WTC11 (cell line): Measurements from ENCODE around the gene ZNF431. TPM values are rescaled to one million over a fixed set of nuclear protein-coding genes. Genes with fewer than 3 reads are reported as not detected.

Source experiments
- ATAC-seq: fragments of 200-7000 bp; cut with Tn5 transposase; 2 replicates; pipeline ENCODE4 v1.10.0; 2021; ENCODE audit warnings: mild to moderate bottlenecking, moderate library complexity
- CTCF ChIA-PET: fragments of 300-600 bp; sonication (Branson Sonifier 250); formaldehyde crosslinking; loops from one replicate; lab custom pipeline; 2021; ENCODE audit warnings: antibody characterized with exemption; lab: Charles Lee
- POLR2A ChIA-PET: fragments of 350-600 bp; sonication (Branson Sonifier 250); formaldehyde crosslinking; loops from one replicate; lab custom pipeline; 2021; ENCODE audit warnings: antibody characterized with exemption; lab: Charles Lee
- DNase-seq: peaks from one replicate; pipeline ENCODE4 v3.0.0; 2021; ENCODE audit warnings: low spot score
- H3K27ac Mint-ChIP-seq: 2 replicates; pipeline ENCODE4 v1.8.0; 2021; ENCODE audit warnings: mixed read lengths
- H3K27me3 Mint-ChIP-seq: 2 replicates; pipeline ENCODE4 v1.8.0; 2021; ENCODE audit warnings: low read depth, mild to moderate bottlenecking, moderate library complexity, mixed read lengths
- H3K36me3 Mint-ChIP-seq: 2 replicates; pipeline ENCODE4 v1.8.0; 2021; ENCODE audit warnings: mixed read lengths
- H3K4me1 Mint-ChIP-seq: 2 replicates; pipeline ENCODE4 v1.8.0; 2022; ENCODE audit warnings: mixed read lengths
- H3K4me3 Mint-ChIP-seq: 2 replicates; pipeline ENCODE4 v1.8.0; 2021; ENCODE audit warnings: mild to moderate bottlenecking, moderate library complexity, mixed read lengths
- H3K9me3 Mint-ChIP-seq: 2 replicates; pipeline ENCODE4 v1.8.0; 2021; ENCODE audit warnings: mixed read lengths
- ARID4B ChIP-seq: sonication (generic); formaldehyde crosslinking; IDR thresholded peaks from 2 replicates; pipeline ENCODE4 v1.8.0; 2023; ENCODE audit warnings: missing genetic modification reagents, mild to moderate bottlenecking, borderline replicate concordance
- ELF4 ChIP-seq: sonication (generic); formaldehyde crosslinking; IDR thresholded peaks from 2 replicates; pipeline ENCODE4 v1.8.1; 2022; ENCODE audit warnings: low read depth, mild to moderate bottlenecking, moderate library complexity, missing genetic modification reagents
- FOXK1 ChIP-seq: sonication (generic); formaldehyde crosslinking; IDR thresholded peaks from 2 replicates; pipeline ENCODE4 v1.8.0; 2022; ENCODE audit warnings: mild to moderate bottlenecking, moderate library complexity, missing genetic modification reagents
- FOXP1 ChIP-seq: sonication (generic); formaldehyde crosslinking; IDR thresholded peaks from 2 replicates; pipeline ENCODE4 v1.8.0; 2022; ENCODE audit warnings: missing genetic modification reagents, mild to moderate bottlenecking, moderate library complexity, borderline replicate concordance
- GRHL2 ChIP-seq: fragments of 250-450 bp; sonication (Bioruptor Pico); IDR thresholded peaks from 2 replicates; pipeline ENCODE4 v1.8.0; 2022; ENCODE audit warnings: mild to moderate bottlenecking, moderate library complexity; ENCODE audit not compliant: insufficient replicate concordance, severe bottlenecking
- HMGA2 ChIP-seq: fragments of 250-450 bp; sonication (Bioruptor Pico); IDR thresholded peaks from 2 replicates; pipeline ENCODE4 v1.4.0; 2021; ENCODE audit warnings: mild to moderate bottlenecking, moderate library complexity
- IRF2 ChIP-seq: sonication (generic); formaldehyde crosslinking; IDR thresholded peaks from 2 replicates; pipeline ENCODE4 v1.8.0; 2022; ENCODE audit warnings: low read depth, missing genetic modification reagents, borderline replicate concordance
- JUN ChIP-seq: sonication (generic); formaldehyde crosslinking; IDR thresholded peaks from 2 replicates; pipeline ENCODE4 v1.8.0; 2023; ENCODE audit warnings: mild to moderate bottlenecking, missing genetic modification reagents
- OVOL2 ChIP-seq: fragments of 250-450 bp; sonication (Bioruptor Pico); IDR thresholded peaks from 2 replicates; pipeline ENCODE4 v1.9.0; 2021; ENCODE audit warnings: mild to moderate bottlenecking, borderline replicate concordance
- RORB ChIP-seq: fragments of 250-450 bp; sonication (Bioruptor Pico); IDR thresholded peaks from 2 replicates; pipeline ENCODE4 v1.9.0; 2021; ENCODE audit warnings: mild to moderate bottlenecking
- SMAD4 ChIP-seq: sonication (generic); formaldehyde crosslinking; IDR thresholded peaks from 2 replicates; pipeline ENCODE4 v1.8.0; 2022; ENCODE audit warnings: mild to moderate bottlenecking, missing genetic modification reagents
- STAT6 ChIP-seq: sonication (generic); formaldehyde crosslinking; conservative IDR thresholded peaks from 2 replicates; pipeline ENCODE4 v1.8.1; 2023; ENCODE audit warnings: mild to moderate bottlenecking, low read depth, missing genetic modification reagents, moderate library complexity
- TCF7 ChIP-seq: sonication (generic); formaldehyde crosslinking; IDR thresholded peaks from 2 replicates; pipeline ENCODE4 v1.8.0; 2022; ENCODE audit warnings: mild to moderate bottlenecking, low read depth, missing genetic modification reagents, moderate library complexity
- TEAD4 ChIP-seq: sonication (generic); formaldehyde crosslinking; IDR thresholded peaks from 2 replicates; pipeline ENCODE4 v1.8.0; 2022; ENCODE audit warnings: mild to moderate bottlenecking, missing genetic modification reagents
- ZMAT4 ChIP-seq: fragments of 250-450 bp; sonication (Bioruptor Pico); IDR thresholded peaks from 2 replicates; pipeline ENCODE4 v1.9.0; 2021; ENCODE audit warnings: mild to moderate bottlenecking
- ZNF263 ChIP-seq: sonication (generic); formaldehyde crosslinking; IDR thresholded peaks from 2 replicates; pipeline ENCODE4 v1.8.1; 2022; ENCODE audit warnings: low read depth, mild to moderate bottlenecking, moderate library complexity, missing genetic modification reagents
- ZSCAN18 ChIP-seq: fragments of 250-450 bp; sonication (Bioruptor Pico); IDR thresholded peaks from 2 replicates; pipeline ENCODE4 v2.1.2; 2022; ENCODE audit warnings: mild to moderate bottlenecking, moderate library complexity
- total RNA-seq: library from RNA; stranded (reverse); gene quantifications from 3 replicates; pipeline ENCODE4 v1.2.3, GENCODE V29; 2021
- TF ChIP-seq, protein P1 (sequence below): sonication (generic); formaldehyde crosslinking; IDR thresholded peaks from 2 replicates; pipeline ENCODE4 v1.8.1; 2023; ENCODE audit warnings: mild to moderate bottlenecking, missing genetic modification reagents, moderate library complexity
- TF ChIP-seq, protein P2 (sequence below): sonication (generic); formaldehyde crosslinking; IDR thresholded peaks from 2 replicates; pipeline ENCODE4 v1.8.1; 2023; ENCODE audit warnings: mild to moderate bottlenecking, missing genetic modification reagents, moderate library complexity
- TF ChIP-seq, protein P3 (sequence below): fragments of 250-450 bp; sonication (Bioruptor Pico); conservative IDR thresholded peaks from 2 replicates; pipeline ENCODE4 v1.9.0; 2021; ENCODE audit warnings: mild to moderate bottlenecking

The ZNF431 gene
- total RNA-seq, 1 experiment from 2014 or later = 42.1 TPM

DNA sequence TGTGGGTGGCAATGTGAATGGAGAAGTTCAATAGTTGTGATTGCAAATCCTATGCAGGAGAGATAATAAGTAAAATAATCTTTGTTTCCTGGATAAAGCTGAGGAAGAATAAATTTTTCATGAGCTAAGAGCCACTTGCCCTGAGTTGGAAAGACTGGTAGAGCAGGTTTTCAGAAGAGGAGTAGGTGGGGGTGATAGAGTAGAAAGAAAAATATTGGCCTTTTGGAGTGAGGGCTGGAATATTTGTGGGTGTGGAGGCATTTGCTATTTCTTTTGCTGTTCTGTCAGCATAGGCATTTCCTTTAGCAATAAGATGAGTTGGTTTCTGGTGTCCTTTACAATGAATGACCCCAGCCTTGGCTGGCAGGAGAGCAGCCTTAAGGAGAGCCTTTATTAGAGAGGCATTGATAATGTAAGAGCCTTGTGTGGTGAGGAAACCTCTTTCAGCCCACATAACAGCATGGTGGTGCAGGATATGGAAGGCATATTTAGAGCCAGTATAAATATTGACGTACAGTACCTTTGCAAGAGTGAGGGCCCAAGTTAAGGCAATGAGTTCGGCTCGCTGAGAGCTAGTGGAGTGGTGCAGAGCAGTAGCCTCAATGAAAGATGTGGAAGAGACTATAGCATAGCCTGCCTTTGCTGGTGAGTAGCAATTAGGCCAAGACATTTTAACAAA lies 11.6 kb upstream of the ZNF431 start (continued):
- TF ChIP-seq ARID4B (CRISPR knock-in tag) = no peak
- TF ChIP-seq, protein P1, sequence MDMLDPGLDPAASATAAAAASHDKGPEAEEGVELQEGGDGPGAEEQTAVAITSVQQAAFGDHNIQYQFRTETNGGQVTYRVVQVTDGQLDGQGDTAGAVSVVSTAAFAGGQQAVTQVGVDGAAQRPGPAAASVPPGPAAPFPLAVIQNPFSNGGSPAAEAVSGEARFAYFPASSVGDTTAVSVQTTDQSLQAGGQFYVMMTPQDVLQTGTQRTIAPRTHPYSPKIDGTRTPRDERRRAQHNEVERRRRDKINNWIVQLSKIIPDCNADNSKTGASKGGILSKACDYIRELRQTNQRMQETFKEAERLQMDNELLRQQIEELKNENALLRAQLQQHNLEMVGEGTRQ (CRISPR knock-in tag) = no peak
- no peak for TF ChIP-seq FOXK1 (CRISPR knock-in tag)

DNA sequence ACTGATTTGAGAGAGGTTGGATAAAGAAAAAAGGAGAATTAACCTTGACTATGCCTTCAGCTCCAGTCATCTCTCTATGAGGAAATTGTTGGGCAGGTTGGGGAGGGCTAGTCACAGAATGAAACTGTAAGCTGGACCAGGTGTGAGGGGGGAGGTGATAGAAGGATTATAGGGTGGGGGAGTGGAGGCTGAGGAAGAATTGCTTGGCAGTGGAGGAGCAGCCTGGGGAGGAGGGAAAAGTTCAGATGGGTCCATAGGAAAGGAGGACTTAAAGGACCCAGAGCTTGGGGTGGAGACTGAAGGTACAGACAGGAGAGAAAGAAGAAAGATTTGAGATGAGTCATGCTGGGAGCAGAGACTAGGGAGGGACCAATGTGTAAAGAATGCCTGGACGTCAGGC lies 8.2 kb upstream of the ZNF431 start:
- Mint-ChIP-seq H3K27ac (no peak overlapping the region), H3K4me3 (no peak overlapping the region), H3K27me3 (peaks cover 9% of the 10 kb centered on the region; the same call in 1 of the 2 replicates), H3K36me3 (peaks cover 8% of the 10 kb centered on the region)
- CTCF ChIA-PET = interaction anchor here (0.6 kb wide), 1 partner anchor 11 kb away, joined by 4 read pairs; no protein-coding TSS in a partner anchor
- DNase-seq = no peak
- TF ChIP-seq TCF7 (CRISPR knock-in tag) = no peak
- TF ChIP-seq ZMAT4 (CRISPR knock-in tag) = no peak
- no peak for TF ChIP-seq STAT6 (CRISPR knock-in tag)
- TF ChIP-seq, protein P2, sequence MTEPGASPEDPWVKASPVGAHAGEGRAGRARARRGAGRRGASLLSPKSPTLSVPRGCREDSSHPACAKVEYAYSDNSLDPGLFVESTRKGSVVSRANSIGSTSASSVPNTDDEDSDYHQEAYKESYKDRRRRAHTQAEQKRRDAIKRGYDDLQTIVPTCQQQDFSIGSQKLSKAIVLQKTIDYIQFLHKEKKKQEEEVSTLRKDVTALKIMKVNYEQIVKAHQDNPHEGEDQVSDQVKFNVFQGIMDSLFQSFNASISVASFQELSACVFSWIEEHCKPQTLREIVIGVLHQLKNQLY (CRISPR knock-in tag) = no peak
- TF ChIP-seq RORB = no peak
- TF ChIP-seq HMGA2 = no peak
- TF ChIP-seq, all 79 proteins: peak for 0
- Mint-ChIP-seq H3K4me1 (peaks cover 15% of the 10 kb centered on the region), H3K9me3 (peaks cover 29% of the 10 kb centered on the region)
- ATAC-seq = no peak
- POLR2A ChIA-PET = no interaction called here

GRCh38 chr19:21134934-21135366 lies 6.9 kb upstream of the ZNF431 start:
- no peak overlapping the region for H3K27ac Mint-ChIP-seq
- POLR2A ChIA-PET = no interaction called here
- H3K36me3 Mint-ChIP-seq = peaks cover 8% of the 10 kb centered on the region
- peaks cover 29% of the 10 kb centered on the region for H3K9me3 Mint-ChIP-seq
- no peak for ATAC-seq
- CTCF ChIA-PET = no interaction called here
- H3K4me1 Mint-ChIP-seq = peaks cover 5% of the 10 kb centered on the region
- H3K4me3 Mint-ChIP-seq = no peak overlapping the region
- H3K27me3 Mint-ChIP-seq = peaks cover 9% of the 10 kb centered on the region; the same call in 1 of the 2 replicates
- no peak for DNase-seq
- TF ChIP-seq FOXP1 (CRISPR knock-in tag) = no peak
- TF ChIP-seq IRF2 = no peak
- no peak for TF ChIP-seq TEAD4 (CRISPR knock-in tag)
- TF ChIP-seq GRHL2 (CRISPR knock-in tag) = no peak
- TF ChIP-seq SMAD4 = no peak
- no peak for TF ChIP-seq ZSCAN18 (CRISPR knock-in tag)
- TF ChIP-seq ZNF263 = no peak
- no peak for TF ChIP-seq JUN (CRISPR knock-in tag)
- no peak for TF ChIP-seq OVOL2 (CRISPR knock-in tag)
- no peak for TF ChIP-seq ELF4 (CRISPR knock-in tag)
- TF ChIP-seq, protein P3, sequence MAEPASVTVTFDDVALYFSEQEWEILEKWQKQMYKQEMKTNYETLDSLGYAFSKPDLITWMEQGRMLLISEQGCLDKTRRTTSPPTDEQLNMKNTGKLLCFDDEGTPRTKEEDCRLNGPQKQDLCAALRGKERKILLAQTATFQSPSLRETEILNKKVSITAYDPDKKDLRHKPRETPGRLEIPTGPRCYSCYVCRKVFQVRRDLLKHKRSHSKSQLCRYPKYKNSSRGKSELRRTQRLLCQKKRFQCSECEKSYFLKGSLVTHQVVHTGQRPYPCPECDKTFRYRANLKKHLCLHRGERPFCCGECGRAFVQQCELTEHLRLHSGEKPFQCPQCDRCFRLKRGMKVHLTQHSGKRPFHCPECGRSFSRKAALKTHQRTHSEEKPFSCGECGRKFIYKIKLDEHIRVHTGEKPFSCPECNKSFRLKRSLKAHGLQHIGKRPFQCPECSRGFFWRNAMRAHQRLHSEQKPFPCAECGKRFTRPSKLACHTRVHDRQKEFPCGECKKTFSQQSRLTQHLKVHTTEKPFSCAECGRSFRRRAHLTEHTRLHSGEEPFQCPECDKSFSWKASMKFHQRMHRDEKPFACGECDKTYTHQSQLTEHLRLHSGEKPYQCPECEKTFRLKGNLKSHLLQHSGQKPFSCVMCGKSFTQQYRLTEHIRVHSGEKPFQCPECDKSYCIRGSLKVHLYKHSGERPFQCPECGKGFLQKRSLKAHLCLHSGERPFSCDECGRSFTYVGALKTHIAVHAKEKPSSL = no peak
